AG10803 (cell line): ENCODE measurements around the gene ACAD10.

Experiments used
- DNase-seq: peaks from one replicate; pipeline ENCODE4 v3.0.0; 2010; ENCODE audit warnings: low read depth
- H3K4me3 ChIP-seq: 2 replicates; pipeline ENCODE4 v1.5.1; 2011; ENCODE audit warnings: mild to moderate bottlenecking, low read length, control low read depth
- TF ChIP-seq, protein P1 (sequence below): conservative IDR thresholded peaks from 2 replicates; pipeline ENCODE4 v1.5.1; 2011; ENCODE audit warnings: mild to moderate bottlenecking, low read length, control low read depth, inconsistent platforms

Gene ACAD10

DNA sequence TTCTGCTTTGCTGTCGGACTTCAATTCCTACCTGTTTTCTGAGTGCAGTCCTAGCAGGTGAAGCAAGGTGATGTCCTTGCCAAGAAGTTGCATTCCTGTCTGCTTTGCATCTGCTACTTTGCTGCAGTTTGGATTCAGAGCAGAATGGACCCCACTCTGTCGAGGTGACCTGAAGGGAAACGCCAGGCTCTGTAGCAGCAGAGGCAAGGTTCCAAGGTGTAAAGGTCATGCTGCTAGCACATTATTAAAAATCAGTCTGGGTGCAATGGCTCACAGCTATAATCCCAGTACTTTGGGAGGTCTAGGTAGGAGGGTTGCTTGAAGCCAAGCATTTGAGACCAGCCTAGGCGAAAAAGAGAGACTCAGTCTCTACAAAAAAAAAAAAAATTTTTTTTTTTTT, 63.5 kb downstream of the ACAD10 start:
- TF ChIP-seq, protein P1, sequence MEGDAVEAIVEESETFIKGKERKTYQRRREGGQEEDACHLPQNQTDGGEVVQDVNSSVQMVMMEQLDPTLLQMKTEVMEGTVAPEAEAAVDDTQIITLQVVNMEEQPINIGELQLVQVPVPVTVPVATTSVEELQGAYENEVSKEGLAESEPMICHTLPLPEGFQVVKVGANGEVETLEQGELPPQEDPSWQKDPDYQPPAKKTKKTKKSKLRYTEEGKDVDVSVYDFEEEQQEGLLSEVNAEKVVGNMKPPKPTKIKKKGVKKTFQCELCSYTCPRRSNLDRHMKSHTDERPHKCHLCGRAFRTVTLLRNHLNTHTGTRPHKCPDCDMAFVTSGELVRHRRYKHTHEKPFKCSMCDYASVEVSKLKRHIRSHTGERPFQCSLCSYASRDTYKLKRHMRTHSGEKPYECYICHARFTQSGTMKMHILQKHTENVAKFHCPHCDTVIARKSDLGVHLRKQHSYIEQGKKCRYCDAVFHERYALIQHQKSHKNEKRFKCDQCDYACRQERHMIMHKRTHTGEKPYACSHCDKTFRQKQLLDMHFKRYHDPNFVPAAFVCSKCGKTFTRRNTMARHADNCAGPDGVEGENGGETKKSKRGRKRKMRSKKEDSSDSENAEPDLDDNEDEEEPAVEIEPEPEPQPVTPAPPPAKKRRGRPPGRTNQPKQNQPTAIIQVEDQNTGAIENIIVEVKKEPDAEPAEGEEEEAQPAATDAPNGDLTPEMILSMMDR, result no peak
- DNase-seq, result no peak
- H3K4me3 ChIP-seq, result no peak overlapping the region

DNA sequence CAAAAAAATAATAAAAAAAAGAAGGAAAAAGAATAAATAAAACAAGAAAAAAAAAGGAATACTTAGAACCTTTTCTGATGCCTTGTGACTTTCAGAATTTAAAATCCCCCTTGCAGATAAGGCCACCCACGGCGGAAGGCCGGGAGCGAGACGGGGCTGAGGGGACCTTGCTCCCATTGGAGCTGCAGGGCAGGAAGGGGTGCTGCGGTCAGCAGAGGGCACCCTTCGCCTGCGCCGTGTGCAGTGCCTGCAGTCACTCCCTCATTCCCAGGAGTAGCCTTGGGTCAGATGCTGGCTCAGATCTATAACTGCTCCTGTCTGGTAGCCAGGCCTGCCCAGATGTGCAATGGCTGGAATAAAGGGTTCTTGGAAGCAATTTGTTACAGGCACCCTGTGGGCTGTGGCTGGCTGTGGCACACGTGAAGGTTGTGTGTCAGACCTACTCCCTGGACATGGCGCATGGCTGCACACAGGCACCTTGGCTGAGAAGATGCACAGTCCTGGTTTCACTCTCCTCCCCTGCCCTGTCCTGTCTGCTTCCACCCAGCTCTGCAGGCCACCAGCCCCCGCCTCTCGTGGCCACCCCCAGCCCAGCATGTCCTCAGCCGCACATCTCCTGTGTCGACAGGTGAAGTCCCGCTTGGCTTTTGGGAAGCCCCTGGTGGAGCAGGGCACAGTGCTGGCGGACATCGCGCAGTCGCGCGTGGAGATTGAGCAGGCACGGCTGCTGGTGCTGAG, 67.5 kb downstream of the ACAD10 start:
- DNase-seq, result peak; percentile 74
- H3K4me3 ChIP-seq, result no peak overlapping the region
- TF ChIP-seq, protein P1, result peak; percentile 74

DNA sequence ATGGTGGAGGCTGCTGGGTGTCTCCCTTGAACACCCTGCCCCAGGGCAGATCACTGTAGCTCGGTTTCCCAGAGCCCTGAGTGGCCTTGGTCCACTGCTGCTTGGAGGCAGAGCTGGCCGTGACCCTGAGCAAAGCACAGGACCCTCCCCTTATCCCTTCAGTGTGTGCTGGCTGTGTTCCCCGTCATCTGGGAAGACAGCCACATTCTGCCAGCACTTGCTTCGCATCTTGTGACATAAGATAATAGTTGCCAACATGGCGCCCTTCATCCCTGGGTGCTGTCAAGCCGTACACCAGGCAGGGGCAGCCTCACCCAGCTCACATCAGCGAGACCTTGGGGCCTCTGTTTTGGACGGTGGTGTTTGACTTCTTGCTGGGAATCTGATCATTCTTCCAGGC, 68.8 kb downstream of the ACAD10 start:
- TF ChIP-seq, protein P1, result no peak
- DNase-seq, result no peak
- no peak overlapping the region for H3K4me3 ChIP-seq

DNA sequence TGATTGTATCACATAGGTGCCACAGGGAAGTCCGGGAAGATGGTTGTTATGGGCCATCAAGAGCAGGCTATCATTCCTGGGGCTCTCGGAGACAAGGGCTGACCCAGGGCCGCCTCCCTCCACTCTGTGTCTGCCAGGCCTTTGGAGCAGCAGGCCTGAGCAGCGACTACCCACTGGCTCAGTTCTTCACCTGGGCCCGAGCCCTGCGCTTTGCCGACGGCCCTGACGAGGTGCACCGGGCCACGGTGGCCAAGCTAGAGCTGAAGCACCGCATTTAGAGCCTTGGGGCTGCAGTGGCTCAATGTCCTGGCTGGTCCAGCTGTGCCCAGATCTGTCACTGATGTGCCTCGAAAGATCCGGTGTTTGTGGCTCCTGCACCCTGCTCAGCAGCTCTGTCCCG, 70.3 kb downstream of the ACAD10 start:
- TF ChIP-seq, protein P1, result no peak
- no peak for DNase-seq
- H3K4me3 ChIP-seq, result no peak overlapping the region

DNA sequence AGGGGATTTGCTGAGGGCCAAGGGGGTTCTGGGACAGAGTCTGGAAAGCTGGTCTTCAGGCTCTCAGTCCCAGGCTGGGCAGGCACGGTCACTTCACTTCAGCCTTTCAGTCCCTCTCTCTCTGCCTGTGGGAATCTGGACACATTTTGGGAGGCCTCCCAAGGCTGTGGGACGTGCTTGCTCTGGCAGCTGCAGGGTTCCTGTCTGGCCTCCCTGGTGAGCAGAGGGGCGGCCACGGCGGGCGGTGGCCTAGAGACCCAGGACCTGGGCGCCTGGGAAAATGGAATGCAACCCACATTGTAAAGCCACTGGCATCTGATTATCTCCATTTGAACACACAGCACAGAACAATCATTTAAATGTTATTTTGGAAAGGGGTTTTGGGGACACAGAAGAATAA, 70.8 kb downstream of the ACAD10 start:
- no peak overlapping the region for H3K4me3 ChIP-seq
- DNase-seq, result no peak
- TF ChIP-seq, protein P1, result no peak

DNA sequence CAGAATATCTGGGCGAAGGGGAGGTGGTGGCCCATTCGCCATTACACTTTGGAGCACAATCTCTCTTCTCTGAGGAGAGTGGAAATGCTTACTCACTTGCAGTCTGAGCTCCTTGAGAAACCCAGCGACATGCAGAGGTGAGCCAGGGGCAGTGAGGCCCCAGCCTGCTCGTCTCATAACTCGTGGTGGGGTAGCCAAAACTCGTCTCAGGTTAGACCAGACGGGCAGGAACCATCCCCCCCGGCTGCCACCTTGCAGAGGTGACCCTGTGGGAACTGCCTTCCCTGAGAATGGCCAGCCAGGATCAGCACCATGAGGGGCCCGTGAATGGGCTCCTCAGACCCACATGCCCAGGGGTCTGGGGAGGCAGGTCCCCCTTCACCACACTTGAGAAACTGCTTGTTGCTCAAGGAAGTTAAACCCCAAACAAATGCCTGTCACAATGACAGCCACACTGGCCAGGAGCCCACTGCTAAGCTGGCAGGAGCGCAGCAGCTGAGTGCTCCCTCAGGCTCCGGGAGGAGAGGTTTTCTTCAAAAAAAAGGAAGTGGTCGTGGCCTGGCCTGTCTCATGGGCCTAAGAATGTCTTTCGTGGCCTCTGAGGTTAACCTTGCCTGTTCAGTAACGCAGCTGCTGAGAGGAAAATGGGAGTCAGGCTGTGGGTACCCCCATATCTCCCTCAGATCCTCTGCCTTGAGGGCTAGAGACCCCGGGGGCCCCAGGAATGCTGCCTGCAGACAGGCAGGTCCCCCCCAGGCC, 71.7 kb downstream of the ACAD10 start:
- TF ChIP-seq, protein P1, result no peak
- DNase-seq, result peak; percentile 65
- no peak overlapping the region for H3K4me3 ChIP-seq

DNA sequence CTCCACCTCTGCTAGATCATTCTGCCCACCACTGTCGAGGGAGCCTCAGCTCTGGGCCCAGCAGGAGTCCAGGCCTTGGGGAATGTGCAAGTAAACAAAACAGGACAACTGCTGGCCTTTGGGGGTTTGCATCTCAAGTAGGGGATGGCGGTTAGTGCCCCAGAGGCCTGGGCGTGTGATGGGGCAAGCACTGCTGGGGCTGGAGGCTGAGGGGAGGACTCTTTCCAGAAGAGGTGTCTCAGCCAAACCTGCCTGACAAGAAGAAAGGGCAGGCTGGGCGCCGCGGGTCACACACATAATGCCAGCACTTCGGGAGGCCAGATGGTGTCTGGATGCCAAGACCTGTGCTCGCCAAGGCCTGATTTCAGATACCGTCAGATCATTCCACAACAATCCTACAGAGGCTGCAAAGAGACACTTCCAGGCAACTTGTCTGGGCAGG, 72.3 kb downstream of the ACAD10 start:
- no peak for DNase-seq
- TF ChIP-seq, protein P1, result no peak
- H3K4me3 ChIP-seq, result no peak overlapping the region
